Esophagus squamous epithelium (tissue), 4 donors: ENCODE data around the gene FXYD6.

ENCODE experiments used
- POLR2A ChIP-seq, 4 donors: fragments of 450-650 bp; IDR thresholded peaks; one replicate each; pipeline ENCODE4 v1.6.1; 2017; ENCODE audit warnings: antibody characterized with exemption in 4 of 4, mild to moderate bottlenecking in 4 of 4, moderate library complexity in 3 of 4
- TF ChIP-seq, protein P1 (sequence below), 6 experiments: fragments of 450-650 bp in 4 of 6; fragments of 200-600 bp in 2 of 6; sonication (generic) in 2 of 6; IDR thresholded peaks; one replicate each; pipeline ENCODE4 v1.5.1; 2016 to 2019; ENCODE audit warnings: antibody characterized with exemption in 6 of 6, mild to moderate bottlenecking in 4 of 6, moderate library complexity in 4 of 6

GRCh38 chr11:117887431-117888138 lies 11.1 kb upstream of the FXYD6 start:
- TF ChIP-seq, protein P1, sequence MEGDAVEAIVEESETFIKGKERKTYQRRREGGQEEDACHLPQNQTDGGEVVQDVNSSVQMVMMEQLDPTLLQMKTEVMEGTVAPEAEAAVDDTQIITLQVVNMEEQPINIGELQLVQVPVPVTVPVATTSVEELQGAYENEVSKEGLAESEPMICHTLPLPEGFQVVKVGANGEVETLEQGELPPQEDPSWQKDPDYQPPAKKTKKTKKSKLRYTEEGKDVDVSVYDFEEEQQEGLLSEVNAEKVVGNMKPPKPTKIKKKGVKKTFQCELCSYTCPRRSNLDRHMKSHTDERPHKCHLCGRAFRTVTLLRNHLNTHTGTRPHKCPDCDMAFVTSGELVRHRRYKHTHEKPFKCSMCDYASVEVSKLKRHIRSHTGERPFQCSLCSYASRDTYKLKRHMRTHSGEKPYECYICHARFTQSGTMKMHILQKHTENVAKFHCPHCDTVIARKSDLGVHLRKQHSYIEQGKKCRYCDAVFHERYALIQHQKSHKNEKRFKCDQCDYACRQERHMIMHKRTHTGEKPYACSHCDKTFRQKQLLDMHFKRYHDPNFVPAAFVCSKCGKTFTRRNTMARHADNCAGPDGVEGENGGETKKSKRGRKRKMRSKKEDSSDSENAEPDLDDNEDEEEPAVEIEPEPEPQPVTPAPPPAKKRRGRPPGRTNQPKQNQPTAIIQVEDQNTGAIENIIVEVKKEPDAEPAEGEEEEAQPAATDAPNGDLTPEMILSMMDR (IDR thresholded peaks at IDR 0.05), result no peak
- no peak for TF ChIP-seq POLR2A (IDR thresholded peaks at IDR 0.05)
